Astrocyte of the cerebellum (primary cell): Measurements from ENCODE around the gene GCNT1.

Source experiments
- DNase-seq: peaks from one replicate; pipeline ENCODE4 v3.0.0-alpha.2; 2011; ENCODE audit warnings: low read depth
- H3K4me3 ChIP-seq: 2 replicates; pipeline ENCODE4 v1.5.1; 2011; ENCODE audit warnings: mild to moderate bottlenecking, low read depth, low read length, moderate library complexity
- in situ Hi-C: cut with HindIII; loops from 2 replicates; pipeline ENCODE4 v1.10.0; 2017; ENCODE audit warnings: low sequenced_read_pairs
- TF ChIP-seq, protein P1 (sequence below): IDR thresholded peaks from 2 replicates; pipeline ENCODE4 v1.5.1; 2012; ENCODE audit warnings: low read length, low read depth, moderate library complexity, mild to moderate bottlenecking; ENCODE audit errors: missing control alignments

Gene GCNT1

GRCh38 chr9:76417394-76417793 is 41.6 kb upstream of the GCNT1 start:
- TF ChIP-seq, protein P1, sequence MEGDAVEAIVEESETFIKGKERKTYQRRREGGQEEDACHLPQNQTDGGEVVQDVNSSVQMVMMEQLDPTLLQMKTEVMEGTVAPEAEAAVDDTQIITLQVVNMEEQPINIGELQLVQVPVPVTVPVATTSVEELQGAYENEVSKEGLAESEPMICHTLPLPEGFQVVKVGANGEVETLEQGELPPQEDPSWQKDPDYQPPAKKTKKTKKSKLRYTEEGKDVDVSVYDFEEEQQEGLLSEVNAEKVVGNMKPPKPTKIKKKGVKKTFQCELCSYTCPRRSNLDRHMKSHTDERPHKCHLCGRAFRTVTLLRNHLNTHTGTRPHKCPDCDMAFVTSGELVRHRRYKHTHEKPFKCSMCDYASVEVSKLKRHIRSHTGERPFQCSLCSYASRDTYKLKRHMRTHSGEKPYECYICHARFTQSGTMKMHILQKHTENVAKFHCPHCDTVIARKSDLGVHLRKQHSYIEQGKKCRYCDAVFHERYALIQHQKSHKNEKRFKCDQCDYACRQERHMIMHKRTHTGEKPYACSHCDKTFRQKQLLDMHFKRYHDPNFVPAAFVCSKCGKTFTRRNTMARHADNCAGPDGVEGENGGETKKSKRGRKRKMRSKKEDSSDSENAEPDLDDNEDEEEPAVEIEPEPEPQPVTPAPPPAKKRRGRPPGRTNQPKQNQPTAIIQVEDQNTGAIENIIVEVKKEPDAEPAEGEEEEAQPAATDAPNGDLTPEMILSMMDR = no peak
- no peak for DNase-seq
- H3K4me3 ChIP-seq = no peak overlapping the region
- in situ Hi-C loops = no loop called here

DNA sequence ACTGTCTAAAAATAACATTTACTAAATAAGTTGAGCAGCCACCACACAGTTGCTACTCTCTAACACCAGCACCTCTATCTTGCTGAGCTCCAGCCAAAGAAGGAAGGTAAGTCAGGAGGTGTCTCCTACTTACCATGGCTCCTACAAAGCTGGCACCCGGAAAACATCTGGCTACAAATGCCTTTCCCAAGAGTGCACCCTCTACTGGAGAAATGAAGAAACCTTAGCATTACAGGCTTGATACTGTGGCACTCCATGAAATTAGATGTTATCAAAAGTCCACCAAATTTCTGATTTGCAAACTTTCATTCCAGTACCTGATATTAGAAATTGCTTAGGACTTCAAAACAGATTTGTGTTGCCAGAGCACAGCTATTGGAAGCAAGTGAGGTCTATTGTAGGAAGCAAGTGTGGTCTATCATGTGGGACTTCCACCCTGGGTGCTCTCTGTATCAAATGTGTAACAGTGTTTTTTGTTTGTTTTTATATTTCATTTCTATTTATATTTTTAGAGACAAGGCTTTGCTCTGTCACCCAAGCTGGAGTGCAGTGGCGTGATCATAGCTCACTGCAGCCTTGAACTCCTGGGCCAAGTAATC is 39.1 kb upstream of the GCNT1 start:
- TF ChIP-seq, protein P1 = peak; percentile 52
- no peak overlapping the region for H3K4me3 ChIP-seq
- no peak for DNase-seq
- in situ Hi-C loops = no loop called here

- TF ChIP-seq, protein P1 = no peak
- H3K4me3 ChIP-seq = no peak overlapping the region
- in situ Hi-C loops = no loop called here
- DNase-seq = no peak
Measured at GRCh38 chr9:76423216-76424177, 35.5 kb upstream of the GCNT1 start.

DNA sequence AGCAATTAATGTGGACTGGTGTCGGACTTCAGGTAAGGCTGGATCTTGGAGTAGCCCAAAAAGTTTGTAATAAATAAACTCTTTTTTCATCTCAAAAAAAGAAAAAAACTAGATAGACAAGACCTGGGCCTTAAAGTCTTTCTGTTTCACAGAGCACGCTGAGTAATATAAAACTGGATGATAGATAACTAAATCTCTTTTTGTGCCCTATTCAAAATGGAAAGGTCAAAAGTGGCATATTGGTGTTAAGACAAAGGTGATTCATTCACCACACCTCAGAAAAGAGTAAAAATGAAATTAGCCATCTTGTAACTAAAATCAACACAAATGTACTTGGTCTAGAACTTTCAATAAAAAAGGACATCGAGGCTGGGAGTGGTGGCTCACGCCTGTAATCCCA is 34.5 kb upstream of the GCNT1 start:
- DNase-seq = no peak
- H3K4me3 ChIP-seq = no peak overlapping the region
- in situ Hi-C loops = no loop called here
- TF ChIP-seq, protein P1 = no peak

- in situ Hi-C loops = no loop called here
- DNase-seq = no peak
Measured at GRCh38 chr9:76425677-76426453, 33.1 kb upstream of the GCNT1 start.

GRCh38 chr9:76426807-76427419 is 32.1 kb upstream of the GCNT1 start:
- TF ChIP-seq, protein P1 = no peak
- DNase-seq = no peak
- in situ Hi-C loops = no loop called here
- no peak overlapping the region for H3K4me3 ChIP-seq

More at GRCh38 chr9:76425677-76426453, 33.1 kb upstream of the GCNT1 start:
- H3K4me3 ChIP-seq = no peak overlapping the region
- TF ChIP-seq, protein P1 = no peak
